Fibroblast of peridontal ligament (primary cell): ENCODE results near the gene GASK1A.
"Not testable (repeated sequence)": the region's sequence is repeated elsewhere in the genome, so short reads cannot be mapped to it uniquely, and the experiment has no call there.

Source experiments
- DNase-seq: peaks from one replicate; pipeline ENCODE4 v3.0.0-alpha.2; 2010; ENCODE audit errors: extremely low read depth

The GASK1A gene

GRCh38 chr3:43061101-43061895, 82.2 kb downstream of the GASK1A start:
- no peak for DNase-seq

GRCh38 chr3:43062040-43062563, 83.0 kb downstream of the GASK1A start:
- DNase-seq = no peak

- no peak for DNase-seq
Observed at GRCh38 chr3:43062564-43063040, 83.5 kb downstream of the GASK1A start.

GRCh38 chr3:43063114-43063513, 84.0 kb downstream of the GASK1A start:
- DNase-seq = no peak

GRCh38 chr3:43070670-43071069, 91.6 kb downstream of the GASK1A start:
- not testable (repeated sequence) for DNase-seq

- DNase-seq = no peak
Observed at GRCh38 chr3:43071313-43071893, 92.3 kb downstream of the GASK1A start.

GRCh38 chr3:43072361-43072760, 93.2 kb downstream of the GASK1A start:
- no peak for DNase-seq

GRCh38 chr3:43073116-43073835, 94.2 kb downstream of the GASK1A start:
- DNase-seq = no peak

GRCh38 chr3:43073836-43074220, 94.7 kb downstream of the GASK1A start:
- no peak for DNase-seq

- no peak for DNase-seq
Observed at GRCh38 chr3:43074482-43074881, 95.4 kb downstream of the GASK1A start.

- DNase-seq = peak; percentile 11
Observed at GRCh38 chr3:43074901-43075689, 96.0 kb downstream of the GASK1A start.

- no peak for DNase-seq
Observed at GRCh38 chr3:43075904-43076661, 97.0 kb downstream of the GASK1A start.

- no peak for DNase-seq
Observed at GRCh38 chr3:43076857-43077256, 97.7 kb downstream of the GASK1A start.

- DNase-seq = no peak
Observed at GRCh38 chr3:43077261-43077660, 98.2 kb downstream of the GASK1A start.

GRCh38 chr3:43077707-43078106, 98.6 kb downstream of the GASK1A start:
- DNase-seq = no peak

- no peak for DNase-seq
Observed at GRCh38 chr3:43079536-43080332, 100.6 kb downstream of the GASK1A start.

GRCh38 chr3:43080726-43081568, 101.8 kb downstream of the GASK1A start:
- no peak for DNase-seq

GRCh38 chr3:43081796-43082195, 102.7 kb downstream of the GASK1A start:
- no peak for DNase-seq

GRCh38 chr3:43082457-43082856, 103.3 kb downstream of the GASK1A start:
- no peak for DNase-seq
